HUES6 (cell line): ENCODE measurements around the gene TSPAN9.

Experiments used
- H3K27ac ChIP-seq: 2 replicates; pipeline ENCODE4 v1.7.0; 2013; ENCODE audit warnings: low read depth, mild to moderate bottlenecking, low read length, inconsistent platforms
- H3K27me3 ChIP-seq: 2 replicates; pipeline ENCODE4 v1.6.1; 2013; ENCODE audit warnings: low read length; ENCODE audit not compliant: control insufficient read depth, insufficient read depth
- H3K36me3 ChIP-seq: 2 replicates; pipeline ENCODE4 v1.6.1; 2013; ENCODE audit warnings: low read length; ENCODE audit not compliant: control insufficient read depth, insufficient read depth
- H3K4me1 ChIP-seq: 2 replicates; pipeline ENCODE4 v1.6.1; 2013; ENCODE audit warnings: low read length; ENCODE audit not compliant: control insufficient read depth, insufficient read depth
- H3K4me3 ChIP-seq: 2 replicates; pipeline ENCODE4 v1.5.1; 2013; ENCODE audit warnings: low read depth, low read length
- H3K9ac ChIP-seq: one replicate; pipeline ENCODE4 v1.6.1; 2013; ENCODE audit warnings: mild to moderate bottlenecking, low read length
- H3K9me3 ChIP-seq: 2 replicates; pipeline ENCODE4 v1.6.1; 2013; ENCODE audit warnings: low read depth, low read length; ENCODE audit not compliant: control insufficient read depth, insufficient read depth

TSPAN9 gene

GRCh38 chr12:3333991-3334391 is 256.8 kb downstream of the TSPAN9 start:
- peaks cover 23% of the 10 kb centered on the region for H3K4me1 ChIP-seq
- H3K9ac ChIP-seq, result no peak overlapping the region
- H3K27ac ChIP-seq, result no peak overlapping the region
- H3K27me3 ChIP-seq, result no peaks in the 10 kb centered on the region
- no peaks in the 10 kb centered on the region for H3K36me3 ChIP-seq
- no peaks in the 10 kb centered on the region for H3K9me3 ChIP-seq
- H3K4me3 ChIP-seq, result no peak overlapping the region

- H3K27me3 ChIP-seq, result no peaks in the 10 kb centered on the region
- no peak overlapping the region for H3K9ac ChIP-seq
- no peak overlapping the region for H3K4me3 ChIP-seq
- H3K27ac ChIP-seq, result no peak overlapping the region
- peaks cover 19% of the 10 kb centered on the region for H3K4me1 ChIP-seq
- H3K36me3 ChIP-seq, result no peaks in the 10 kb centered on the region
- H3K9me3 ChIP-seq, result no peaks in the 10 kb centered on the region
Observed at GRCh38 chr12:3335078-3335487, 257.9 kb downstream of the TSPAN9 start.
